Fibroblast of upper back skin (primary cell): ENCODE measurements around the gene LRP1B.

ENCODE experiments used
- DNase-seq: peaks from one replicate; pipeline ENCODE4 v3.0.0-alpha.2; 2013

Gene LRP1B

GRCh38 chr2:142037744-142038143 lies 93.1 kb downstream of the LRP1B start:
- DNase-seq = no peak

- peak; percentile 57 for DNase-seq
These were observed 93.8 kb downstream of the LRP1B start for GRCh38 chr2:142037066-142037465.

- DNase-seq = peak; percentile 66
These were observed 97.4 kb downstream of the LRP1B start for GRCh38 chr2:142033393-142033792.

GRCh38 chr2:142031656-142032055 lies 99.2 kb downstream of the LRP1B start:
- no peak for DNase-seq

- DNase-seq = no peak
These were observed 100.1 kb downstream of the LRP1B start for GRCh38 chr2:142030735-142031134.

- no peak for DNase-seq
These were observed 100.8 kb downstream of the LRP1B start for GRCh38 chr2:142029974-142030373.

GRCh38 chr2:142025394-142025793 lies 105.4 kb downstream of the LRP1B start:
- DNase-seq = no peak

GRCh38 chr2:142020368-142020767 lies 110.4 kb downstream of the LRP1B start:
- DNase-seq = peak; percentile 31

- DNase-seq = no peak
These were observed 116.3 kb downstream of the LRP1B start for GRCh38 chr2:142014536-142014935.

- DNase-seq = no peak
These were observed 118.0 kb downstream of the LRP1B start for GRCh38 chr2:142012797-142013196.

GRCh38 chr2:142010477-142011270 lies 120.1 kb downstream of the LRP1B start:
- peak; percentile 14 for DNase-seq

GRCh38 chr2:142008135-142008744 lies 122.6 kb downstream of the LRP1B start:
- peak; percentile 51 for DNase-seq

- DNase-seq = no peak
These were observed 136.8 kb downstream of the LRP1B start for GRCh38 chr2:141994066-141994465.

- DNase-seq = no peak
These were observed 138.1 kb downstream of the LRP1B start for GRCh38 chr2:141992695-141993094.

GRCh38 chr2:141968433-141968832 lies 162.4 kb downstream of the LRP1B start:
- DNase-seq = peak; percentile 15

- no peak for DNase-seq
These were observed 162.8 kb downstream of the LRP1B start for GRCh38 chr2:141967980-141968379.

GRCh38 chr2:141967503-141967902 lies 163.3 kb downstream of the LRP1B start:
- no peak for DNase-seq

- DNase-seq = no peak
These were observed 170.9 kb downstream of the LRP1B start for GRCh38 chr2:141959941-141960340.

GRCh38 chr2:141959016-141959415 lies 171.8 kb downstream of the LRP1B start:
- no peak for DNase-seq

GRCh38 chr2:141957827-141958450 lies 172.9 kb downstream of the LRP1B start:
- no peak for DNase-seq

GRCh38 chr2:141957321-141957720 lies 173.5 kb downstream of the LRP1B start:
- no peak for DNase-seq

GRCh38 chr2:141947396-141948114 lies 183.3 kb downstream of the LRP1B start:
- DNase-seq = no peak

GRCh38 chr2:141946016-141946415 lies 184.8 kb downstream of the LRP1B start:
- DNase-seq = no peak
